ENCODE results near the gene MFN2.

MFN2 gene

GRCh38 chr1:11964656-11965055 is 15.6 kb upstream of the MFN2 start:
- DNase-seq, result no peak
- Histone ChIP-seq H3K9me3 (no peaks in the 10 kb centered on the region), H3K27ac (no peak overlapping the region), H3K27me3 (no peaks in the 10 kb centered on the region), H3K36me3 (peaks cover 38 to 91% (median 59%) of the 10 kb centered on the region in 3 donors), H3K4me3 (no peak overlapping the region), H3K4me1 (peaks cover 0 to 2% (median 0%) of the 10 kb centered on the region in 4 donors)
- intact Hi-C loops (cut with DNase I; ENCODE audit: low total_unique reads), result no loop called here
- no peak for TF ChIP-seq CTCF (IDR thresholded peaks at IDR 0.05)

GRCh38 chr1:11967028-11967547 is 13.2 kb upstream of the MFN2 start:
- Histone ChIP-seq H3K4me3 (no peak overlapping the region), H3K9me3 (no peaks in the 10 kb centered on the region), H3K27me3 (no peaks in the 10 kb centered on the region), H3K36me3 (peaks cover 22 to 82% (median 35%) of the 10 kb centered on the region in 3 donors), H3K27ac (no peak overlapping the region), H3K4me1 (no peaks in the 10 kb centered on the region)
- intact Hi-C loops (cut with DNase I; ENCODE audit: low total_unique reads), result no loop called here
- no peak for DNase-seq
- peak; percentile 28 to 29 for TF ChIP-seq CTCF (IDR thresholded peaks at IDR 0.05)

GRCh38 chr1:11970441-11971185 is 9.6 kb upstream of the MFN2 start:
- TF ChIP-seq CTCF (IDR thresholded peaks at IDR 0.05), result no peak
- intact Hi-C loops (cut with DNase I; ENCODE audit: low total_unique reads), result no loop called here
- no peaks in the 10 kb centered on the region for H3K27me3 ChIP-seq
- peaks cover 13 to 83% (median 32%) of the 10 kb centered on the region in 3 donors for H3K36me3 ChIP-seq
- H3K9me3 ChIP-seq, result no peaks in the 10 kb centered on the region
- no peak overlapping the region for H3K27ac ChIP-seq
- no peak for DNase-seq
- H3K4me1 ChIP-seq, result no peaks in the 10 kb centered on the region
- H3K4me3 ChIP-seq, result no peak overlapping the region

GRCh38 chr1:11977625-11978024 is 2.6 kb upstream of the MFN2 start:
- no peak for DNase-seq
- TF ChIP-seq CTCF (IDR thresholded peaks at IDR 0.05), result no peak
- H3K27me3 ChIP-seq, result no peaks in the 10 kb centered on the region
- peaks cover 0 to 29% (median 15%) of the 10 kb centered on the region in 4 donors for H3K4me1 ChIP-seq
- no peak overlapping the region for H3K27ac ChIP-seq
- no peaks in the 10 kb centered on the region for H3K9me3 ChIP-seq
- peaks cover 13 to 42% (median 25%) of the 10 kb centered on the region in 3 donors for H3K36me3 ChIP-seq
- intact Hi-C loops (cut with DNase I; ENCODE audit: low total_unique reads), result no loop called here
- no peak overlapping the region for H3K4me3 ChIP-seq

- no peak for TF ChIP-seq CTCF (IDR thresholded peaks at IDR 0.05)
- Histone ChIP-seq H3K4me3 (no peak overlapping the region), H3K9me3 (no peaks in the 10 kb centered on the region), H3K36me3 (peaks cover 13 to 42% (median 25%) of the 10 kb centered on the region in 3 donors), H3K4me1 (peaks cover 0 to 29% (median 15%) of the 10 kb centered on the region in 4 donors), H3K27me3 (no peaks in the 10 kb centered on the region), H3K27ac (no peak overlapping the region)
- no peak for DNase-seq
- intact Hi-C loops (cut with DNase I; ENCODE audit: low total_unique reads), result no loop called here
Observed at GRCh38 chr1:11978301-11978700, 1.9 kb upstream of the MFN2 start.
